ENCODE data around the gene ATP5MC2.
"Not testable (repeated sequence)": the region's sequence is repeated elsewhere in the genome, so short reads cannot be mapped to it uniquely, and the experiment has no call there.

The ATP5MC2 gene

DNA sequence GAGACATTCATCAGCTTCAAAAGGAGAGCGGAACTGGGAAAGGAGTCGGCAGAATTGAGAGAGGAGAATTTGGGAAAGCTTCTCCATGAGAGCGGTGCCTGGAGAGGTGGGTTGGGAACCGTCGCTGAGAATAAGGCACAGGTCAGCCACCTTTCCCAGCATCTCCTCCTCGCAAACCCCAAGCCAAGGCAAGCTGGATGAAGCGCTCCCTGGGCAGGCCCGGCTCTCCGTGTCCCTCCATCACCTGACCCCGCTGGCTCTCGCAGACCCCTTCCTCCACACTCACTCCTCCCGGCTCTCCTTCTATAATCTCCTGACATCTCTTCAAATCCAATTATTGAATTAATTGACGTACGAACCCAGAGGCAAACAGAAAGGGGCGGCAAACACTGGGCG lies 18.9 kb upstream of the ATP5MC2 start:
- no peak for DNase-seq (ENCODE audit: low read depth, low spot score)

GRCh38 chr12:53688134-53688533 lies 12.3 kb upstream of the ATP5MC2 start:
- DNase-seq (ENCODE audit: low read depth, low spot score) = no peak

DNA sequence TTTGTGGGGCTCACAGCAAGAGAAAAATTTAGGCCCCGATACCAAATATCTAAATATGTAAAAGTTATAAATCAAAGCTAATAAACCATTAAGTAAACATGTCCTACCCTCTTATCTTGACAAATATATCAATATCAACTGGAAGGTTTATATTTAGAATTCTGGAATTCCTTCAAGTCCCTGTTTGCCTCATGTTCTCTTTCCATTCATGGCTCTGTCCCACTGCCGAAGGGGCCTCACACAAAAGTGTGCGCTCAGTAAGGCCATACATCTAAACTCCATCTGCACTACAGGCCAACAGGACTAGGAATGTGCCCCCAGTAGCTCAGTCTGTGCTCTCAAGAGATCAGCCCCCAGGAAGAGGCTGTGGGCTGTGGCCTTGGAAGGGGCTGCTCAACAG lies 10.6 kb upstream of the ATP5MC2 start:
- DNase-seq (ENCODE audit: low read depth, low spot score) = no peak

GRCh38 chr12:53684654-53685220 lies 8.9 kb upstream of the ATP5MC2 start:
- no peak for DNase-seq (ENCODE audit: low read depth, low spot score)

- DNase-seq (ENCODE audit: low read depth, low spot score) = no peak
Measured at GRCh38 chr12:53683983-53684382, 8.1 kb upstream of the ATP5MC2 start.

- DNase-seq (ENCODE audit: low read depth, low spot score) = no peak
Measured at GRCh38 chr12:53683494-53683893, 7.6 kb upstream of the ATP5MC2 start.

GRCh38 chr12:53680061-53680460 lies 4.2 kb upstream of the ATP5MC2 start:
- DNase-seq (ENCODE audit: low read depth, low spot score) = not testable (repeated sequence)

GRCh38 chr12:53677800-53678148 lies 1.9 kb upstream of the ATP5MC2 start:
- DNase-seq (ENCODE audit: low read depth, low spot score) = no peak

- DNase-seq (ENCODE audit: low read depth, low spot score) = no peak
Measured at GRCh38 chr12:53677016-53677799, 1.3 kb upstream of the ATP5MC2 start.

DNA sequence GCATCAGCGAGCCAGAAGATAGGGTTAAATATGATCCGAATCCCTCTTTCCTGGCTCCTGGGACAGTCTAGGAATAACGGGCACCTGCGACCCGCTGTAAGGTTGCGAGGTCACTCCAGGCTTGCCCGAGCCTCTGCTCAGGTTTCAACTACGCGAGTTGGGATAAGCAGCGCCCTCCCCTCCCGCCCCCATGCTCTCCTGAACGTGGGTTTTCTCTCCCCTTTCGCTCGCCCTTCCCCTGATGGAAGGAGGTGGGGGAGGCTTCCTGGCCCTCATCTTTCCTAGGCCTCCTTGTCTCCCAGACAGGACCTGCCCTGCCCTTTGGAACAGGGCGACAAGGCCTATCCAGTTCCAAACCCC lies 753 bp upstream of the ATP5MC2 start:
- DNase-seq (ENCODE audit: low read depth, low spot score) = no peak

GRCh38 chr12:53674977-53675700 lies 744 bp downstream of the ATP5MC2 start:
- DNase-seq (ENCODE audit: low read depth, low spot score) = no peak

- DNase-seq (ENCODE audit: low read depth, low spot score) = no peak
Measured at GRCh38 chr12:53670971-53671370, 4.9 kb downstream of the ATP5MC2 start.

GRCh38 chr12:53670308-53670707 lies 5.6 kb downstream of the ATP5MC2 start:
- no peak for DNase-seq (ENCODE audit: low read depth, low spot score)

GRCh38 chr12:53667080-53667479 lies 8.8 kb downstream of the ATP5MC2 start:
- DNase-seq (ENCODE audit: low read depth, low spot score) = no peak

DNA sequence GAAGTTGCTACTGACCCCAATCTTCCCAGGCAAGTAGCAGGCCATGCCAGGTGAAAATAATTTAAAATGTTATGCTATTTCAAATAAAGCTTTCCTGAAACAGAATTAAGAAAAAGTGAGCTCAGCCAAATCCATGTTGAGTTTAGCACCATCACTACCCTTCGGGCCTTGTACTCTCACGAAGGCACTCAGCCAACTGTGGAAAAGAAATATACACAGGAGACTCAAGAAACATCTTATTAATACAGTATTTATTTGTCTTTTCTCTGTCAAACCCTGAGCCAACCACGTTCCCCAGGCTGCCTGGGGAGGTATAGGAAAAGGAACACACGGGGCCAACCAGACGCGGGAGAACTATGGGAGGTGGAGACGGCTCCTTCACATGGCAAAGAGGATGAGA lies 10.9 kb downstream of the ATP5MC2 start:
- DNase-seq (ENCODE audit: low read depth, low spot score) = no peak

GRCh38 chr12:53664191-53664590 lies 11.7 kb downstream of the ATP5MC2 start:
- DNase-seq (ENCODE audit: low read depth, low spot score) = no peak

DNA sequence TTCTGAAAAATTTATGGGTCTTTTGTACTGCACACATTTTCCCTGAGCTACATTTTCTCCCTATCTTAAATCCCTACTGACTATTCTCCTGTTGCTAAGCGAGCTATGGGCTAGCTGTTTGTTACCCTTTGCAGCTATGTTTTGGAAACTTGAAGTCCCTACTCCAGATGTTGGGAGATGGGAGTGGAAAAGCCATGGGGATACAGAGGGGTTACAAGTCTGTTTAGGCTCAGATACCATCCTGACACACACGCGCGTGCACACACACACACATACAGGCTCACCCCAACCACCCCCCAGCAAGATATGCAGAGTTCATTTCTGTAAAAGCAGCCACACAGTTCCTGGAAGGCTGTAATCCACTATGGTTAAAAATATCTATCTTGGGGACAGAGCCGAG lies 15.8 kb downstream of the ATP5MC2 start:
- DNase-seq (ENCODE audit: low read depth, low spot score) = no peak

- DNase-seq (ENCODE audit: low read depth, low spot score) = no peak
Measured at GRCh38 chr12:53659571-53659981, 16.3 kb downstream of the ATP5MC2 start.

- DNase-seq (ENCODE audit: low read depth, low spot score) = no peak
Measured at GRCh38 chr12:53659011-53659551, 16.8 kb downstream of the ATP5MC2 start.

DNA sequence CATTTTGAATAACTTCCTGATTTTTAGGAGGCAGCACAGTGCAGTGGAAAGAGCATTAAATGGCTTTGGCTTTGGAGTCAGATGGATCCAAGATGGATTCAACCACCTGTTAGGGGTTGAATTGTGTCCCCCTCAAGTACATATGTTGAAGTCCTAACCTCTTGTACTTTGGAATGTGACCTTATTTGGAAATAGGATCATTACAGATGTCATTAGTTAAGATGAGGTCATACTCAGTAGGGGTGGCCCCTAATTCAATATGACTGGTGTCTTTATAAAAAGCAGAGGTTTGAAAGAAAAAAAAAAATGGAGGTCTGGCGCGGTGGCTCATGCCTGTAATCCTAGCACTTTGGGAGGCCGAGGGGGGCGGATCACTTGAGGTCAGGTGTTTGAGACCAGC lies 18.8 kb downstream of the ATP5MC2 start:
- DNase-seq (ENCODE audit: low read depth, low spot score) = no peak

DNA sequence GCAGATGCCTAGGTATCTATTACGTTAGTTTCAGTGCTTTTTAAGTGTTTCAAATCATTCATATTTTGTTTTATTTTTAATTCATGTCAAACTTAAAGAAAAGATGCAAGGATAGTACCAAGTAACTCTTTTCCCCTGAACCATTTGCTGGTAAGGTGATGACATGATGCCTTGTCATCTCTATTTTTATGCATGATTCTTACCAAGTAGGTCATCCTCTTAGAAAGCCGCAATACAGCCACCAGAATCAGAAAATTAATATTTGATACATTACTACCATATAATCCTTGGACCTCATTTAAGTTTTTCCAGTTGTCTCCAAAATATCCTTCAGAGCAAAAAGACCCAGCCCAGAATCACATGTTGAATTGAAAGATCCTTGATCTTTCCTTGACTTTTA lies 22.3 kb downstream of the ATP5MC2 start:
- no peak for DNase-seq (ENCODE audit: low read depth, low spot score)

GRCh38 chr12:53652366-53652765 lies 23.5 kb downstream of the ATP5MC2 start:
- DNase-seq (ENCODE audit: low read depth, low spot score) = no peak

DNA sequence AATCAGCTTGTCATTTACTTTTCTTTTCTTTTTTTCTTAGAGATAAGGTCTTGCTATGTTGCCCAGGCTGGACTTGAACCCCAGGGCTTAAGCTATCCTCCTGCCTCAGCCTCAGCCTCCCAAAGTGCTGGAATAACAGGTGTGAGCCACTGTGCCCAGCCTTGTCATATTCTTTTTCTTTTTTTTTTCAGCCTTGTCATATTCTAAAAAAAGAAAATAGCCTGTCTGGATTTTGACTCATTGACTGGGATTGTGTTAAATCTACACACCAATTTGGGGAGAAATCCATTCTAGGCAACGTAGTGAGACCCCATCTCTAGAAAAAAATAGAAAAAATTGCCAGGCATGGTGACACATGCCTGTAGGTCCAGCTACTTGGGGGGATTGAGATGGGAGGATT lies 24.1 kb downstream of the ATP5MC2 start:
- DNase-seq (ENCODE audit: low read depth, low spot score) = no peak
